GM19467 (cell line): ENCODE measurements around the gene NHLRC4.

ENCODE experiments used
- ATAC-seq: cut with Tn5 transposase; IDR thresholded peaks from one replicate; pipeline ENCODE4 v1.9.1; 2021; ENCODE audit warnings: mild to moderate bottlenecking, moderate library complexity; ENCODE audit not compliant: unreplicated experiment

The NHLRC4 gene

GRCh38 chr16:582614-583331 is 16.0 kb downstream of the NHLRC4 start:
- ATAC-seq = no peak

GRCh38 chr16:583470-583814 is 16.6 kb downstream of the NHLRC4 start:
- ATAC-seq = no peak

GRCh38 chr16:583815-584591 is 17.2 kb downstream of the NHLRC4 start:
- no peak for ATAC-seq

GRCh38 chr16:585351-585750 is 18.5 kb downstream of the NHLRC4 start:
- ATAC-seq = no peak

GRCh38 chr16:586047-586644 is 19.3 kb downstream of the NHLRC4 start:
- no peak for ATAC-seq

- ATAC-seq = no peak
Observed at GRCh38 chr16:586645-587590, 20.1 kb downstream of the NHLRC4 start.

GRCh38 chr16:588639-588888 is 21.8 kb downstream of the NHLRC4 start:
- ATAC-seq = peak; percentile 1

GRCh38 chr16:588889-589657 is 22.3 kb downstream of the NHLRC4 start:
- peak; percentile 61 for ATAC-seq

GRCh38 chr16:589658-590187 is 22.9 kb downstream of the NHLRC4 start, which contains the start of gene RAB40C:
RAB40C (plus strand) TSS chr16:590066; CDS start chr16:590292, 226 bp downstream.
- peak; percentile 71 for ATAC-seq

GRCh38 chr16:590188-590814 is 23.5 kb downstream of the NHLRC4 start:
- no peak for ATAC-seq

- ATAC-seq = no peak
Observed at GRCh38 chr16:590815-591200, 24.0 kb downstream of the NHLRC4 start.

GRCh38 chr16:591231-591630 is 24.4 kb downstream of the NHLRC4 start:
- no peak for ATAC-seq

- no peak for ATAC-seq
Observed at GRCh38 chr16:591892-592517, 25.2 kb downstream of the NHLRC4 start.

- no peak for ATAC-seq
Observed at GRCh38 chr16:592518-593306, 25.9 kb downstream of the NHLRC4 start.

- ATAC-seq = no peak
Observed at GRCh38 chr16:593406-593805, 26.6 kb downstream of the NHLRC4 start.

- ATAC-seq = no peak
Observed at GRCh38 chr16:593807-594206, 27.0 kb downstream of the NHLRC4 start.

- ATAC-seq = no peak
Observed at GRCh38 chr16:595094-595528, 28.3 kb downstream of the NHLRC4 start.

GRCh38 chr16:595942-596735 is 29.3 kb downstream of the NHLRC4 start:
- no peak for ATAC-seq
